A549 treated with Mapracorat at 1 μM for 4 hours (cell line): ENCODE measurements around the gene GOLPH3L. TPM values are rescaled to one million over a fixed set of nuclear protein-coding genes. Genes with fewer than 3 reads are reported as not detected.

ENCODE experiments used
- total RNA-seq: library from RNA; stranded (reverse); fragments of 200-300 nt; extraction: Qiagen RNA extraction; gene quantifications from 5 replicates; pipeline ENCODE4 v1.2.3, GENCODE V29; 2022

Gene GOLPH3L
- total RNA-seq: 12.7 to 16.7 TPM (median 15.3 TPM) in 5 replicates

DNA sequence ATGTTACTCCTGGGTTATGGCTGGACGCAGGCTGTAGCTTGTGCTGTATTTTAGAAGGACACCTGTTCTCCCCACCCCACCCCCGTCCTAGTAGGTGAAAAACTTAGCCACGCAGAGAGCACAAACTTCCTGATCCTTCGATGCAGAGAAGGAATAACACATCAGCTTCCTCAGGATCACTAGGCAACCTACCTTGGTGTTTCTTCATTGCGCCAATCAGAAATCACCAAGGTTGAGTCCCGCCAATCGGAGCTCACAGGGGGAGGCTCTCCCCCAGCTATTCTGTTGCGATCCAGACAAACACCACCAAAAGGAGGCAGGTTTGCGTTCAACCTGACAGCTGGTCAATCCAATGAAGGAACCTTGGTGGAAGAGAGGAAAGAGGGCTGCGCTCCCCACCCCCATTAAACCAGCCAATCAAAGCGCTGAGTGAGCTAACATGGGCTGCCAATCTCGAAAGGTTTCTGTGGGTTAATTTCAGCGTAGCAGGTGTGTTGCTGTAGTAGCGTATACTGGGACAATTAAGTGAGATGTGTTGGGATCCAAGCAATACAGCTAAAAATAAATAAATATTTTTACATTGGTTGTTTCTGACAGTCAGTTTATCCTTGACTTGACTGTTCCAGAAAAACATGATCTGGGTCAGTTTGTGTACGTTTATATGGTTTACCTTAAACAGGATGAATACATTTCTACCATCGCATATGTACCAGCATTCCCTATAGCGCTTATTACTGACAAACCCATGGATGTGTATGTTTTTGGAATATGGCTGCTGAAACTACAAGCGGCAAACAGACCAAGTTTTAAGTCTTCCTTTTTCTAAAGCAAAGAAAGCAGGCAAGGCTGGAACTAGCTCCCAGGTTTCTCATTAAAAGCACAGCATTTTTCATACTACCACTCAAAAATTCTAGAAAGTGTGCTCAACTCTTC is at the start of gene GOLPH3L:
Gene GOLPH3L (minus strand): TSS at position 160 of the 933 bp plus-strand sequence. CDS start 2,316 bp downstream, outside the sequence.

DNA sequence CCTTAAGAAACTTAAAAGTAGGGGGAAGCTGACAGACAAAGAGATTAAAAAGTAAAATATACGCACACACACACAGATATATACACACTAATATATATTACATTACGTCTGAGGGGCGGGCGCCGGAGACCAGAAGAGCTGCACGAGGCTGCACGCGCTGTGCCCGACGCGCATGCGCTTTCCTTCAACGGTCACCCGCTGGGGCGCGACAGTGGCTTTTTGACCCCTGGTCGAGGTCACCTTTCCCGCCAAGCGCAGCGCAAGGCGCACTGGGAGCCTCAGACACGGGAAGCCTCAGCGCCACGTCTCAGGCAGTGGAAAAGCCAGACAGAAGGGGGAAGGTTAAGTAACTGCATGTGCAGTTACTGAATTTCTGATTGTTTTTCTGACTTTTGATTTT is 23.7 kb upstream of the GOLPH3L start, which contains the start of gene HORMAD1:
Gene HORMAD1 (minus strand): TSS at position 193 of the 400 bp plus-strand sequence. CDS start 1,390 bp downstream, outside the sequence.

DNA sequence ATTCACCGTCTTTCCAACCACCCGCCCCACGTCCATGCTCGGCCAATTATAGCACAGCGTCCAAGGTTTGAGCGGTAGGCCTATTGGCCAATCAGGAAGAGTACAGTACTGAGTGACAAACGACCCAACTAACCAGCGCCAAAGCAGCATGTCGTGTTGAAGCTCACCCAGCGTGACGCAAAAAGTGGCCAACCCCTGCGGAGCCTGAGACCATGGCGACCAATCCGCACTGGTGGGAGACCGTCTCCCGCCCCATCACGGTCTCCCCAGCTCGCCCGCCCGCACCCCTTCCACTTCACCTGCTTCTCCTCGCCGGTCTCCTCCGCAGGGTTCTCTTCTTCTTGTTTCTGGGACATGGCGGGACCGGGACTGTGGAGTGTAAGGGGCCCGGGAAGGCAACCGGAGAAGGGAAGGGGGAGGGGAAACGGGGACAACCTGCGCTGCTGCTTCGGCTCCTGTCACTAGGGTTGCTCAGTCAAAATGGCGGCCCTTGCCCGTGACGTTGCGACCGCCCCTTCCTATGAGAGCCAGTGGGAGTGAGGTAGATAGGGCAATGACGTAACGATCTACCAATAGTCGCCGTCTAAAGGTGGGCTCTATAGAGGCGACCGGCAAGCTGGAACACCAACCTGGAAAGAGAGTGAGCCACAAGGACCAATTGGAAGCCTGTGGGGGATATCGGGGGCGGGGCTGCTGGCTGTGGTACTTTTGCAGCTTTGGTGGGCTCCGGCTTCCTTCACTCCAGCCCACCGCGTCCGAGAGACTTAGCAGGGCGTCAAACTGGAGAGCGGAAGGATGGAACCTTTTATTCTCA is 67.6 kb downstream of the GOLPH3L start, which contains the start of gene ENSA:
Gene ENSA (minus strand): TSS at position 498 of the 814 bp plus-strand sequence. CDS start 142 bp downstream, at position 356.

Other genes starting within 250 kb of the GOLPH3L start
- gene TARS2, start 209.7 kb downstream of the GOLPH3L start, total RNA-seq: 19.2 to 22.0 TPM (median 20.3 TPM) in 5 replicates
- 1.8 to 2.1 TPM (median 2.0 TPM) in 5 replicates for gene ECM1, start 189.0 kb downstream of the GOLPH3L start, total RNA-seq
- gene FALEC, start 181.4 kb downstream of the GOLPH3L start, total RNA-seq: 0.29 TPM in 1 of 5 replicates, not detected in the others
- 4.3 to 8.1 TPM (median 6.8 TPM) in 5 replicates for gene ADAMTSL4, start 147.7 kb downstream of the GOLPH3L start, total RNA-seq
- gene MCL1, start 117.5 kb downstream of the GOLPH3L start, total RNA-seq: 220 to 303 TPM (median 284 TPM) in 5 replicates
- 133 to 151 TPM (median 137 TPM) in 5 replicates for gene ENSA, start 67.5 kb downstream of the GOLPH3L start, total RNA-seq
- 7.2 to 10.0 TPM (median 7.5 TPM) in 5 replicates for gene HORMAD1, start 23.7 kb upstream of the GOLPH3L start, total RNA-seq
- 14.2 to 18.5 TPM (median 14.4 TPM) in 5 replicates for gene CTSS, start 68.6 kb upstream of the GOLPH3L start, total RNA-seq
- 1.4 to 2.2 TPM (median 1.7 TPM) in 5 replicates for gene CTSK, start 111.1 kb upstream of the GOLPH3L start, total RNA-seq
- 9.4 to 14.5 TPM (median 11.9 TPM) in 5 replicates for gene ARNT, start 179.4 kb upstream of the GOLPH3L start, total RNA-seq
- gene CTXND2, start 190.0 kb upstream of the GOLPH3L start, total RNA-seq: not detected in 5 replicates
- 21.2 to 26.1 TPM (median 23.9 TPM) in 5 replicates for gene SETDB1, start 229.2 kb upstream of the GOLPH3L start, total RNA-seq